Stimulated activated memory B cell treated with anti-CD40 and anti-IgM and Interleukin-4, amounts not matched to agents 10 μg/mL and 1 μg/mL and 100 μg/mL, for 72 hours (primary cell): Measurements from ENCODE around the gene XPO6.
A peak's percentile ranks its signal among the peaks of the same experiment; 100 is the strongest.

Experiments used
- ATAC-seq: fragments of 150-1000 bp; cut with Tn5 transposase; 2 replicates; pipeline ENCODE4 v1.10.0; 2021
- H3K27ac Mint-ChIP-seq: one replicate; pipeline ENCODE4 v1.8.0; 2022; ENCODE audit warnings: mild to moderate bottlenecking, mixed read lengths
- H3K27me3 Mint-ChIP-seq: one replicate; pipeline ENCODE4 v1.8.0; 2022; ENCODE audit warnings: mixed read lengths
- H3K36me3 Mint-ChIP-seq: one replicate; pipeline ENCODE4 v1.8.0; 2022; ENCODE audit warnings: mixed read lengths
- H3K4me1 Mint-ChIP-seq: one replicate; pipeline ENCODE4 v1.8.0; 2022; ENCODE audit warnings: mixed read lengths
- H3K4me3 Mint-ChIP-seq: one replicate; pipeline ENCODE4 v1.8.0; 2022; ENCODE audit warnings: mild to moderate bottlenecking, moderate library complexity, mixed read lengths
- H3K9me3 Mint-ChIP-seq: one replicate; pipeline ENCODE4 v1.8.0; 2022; ENCODE audit warnings: mixed read lengths

The XPO6 gene

DNA sequence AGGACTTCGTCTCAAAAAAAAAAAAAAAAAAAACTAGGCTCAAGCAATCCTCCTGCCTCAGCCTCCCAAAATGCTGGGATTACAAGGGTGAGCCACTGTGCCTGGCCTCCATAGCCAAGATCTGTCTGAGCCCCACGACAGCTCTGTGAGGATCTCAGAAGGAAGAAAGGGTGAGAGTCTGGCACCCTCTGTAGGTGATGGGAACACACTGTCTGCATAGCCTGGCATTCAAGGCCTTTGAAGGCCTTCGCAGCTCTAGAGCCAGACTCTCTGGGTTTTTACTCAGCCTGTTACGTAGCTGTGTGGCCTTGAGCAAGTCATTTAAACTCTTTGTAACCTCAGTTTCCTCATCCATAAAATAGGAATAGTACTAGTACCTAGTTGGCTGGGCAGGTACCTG, 6.3 kb upstream of the XPO6 start:
- Mint-ChIP-seq H3K4me3 (no peak overlapping the region), H3K4me1 (no peaks in the 10 kb centered on the region), H3K27me3 (no peaks in the 10 kb centered on the region), H3K27ac (no peak overlapping the region), H3K9me3 (no peaks in the 10 kb centered on the region), H3K36me3 (no peaks in the 10 kb centered on the region)
- peak; percentile 94 for ATAC-seq

DNA sequence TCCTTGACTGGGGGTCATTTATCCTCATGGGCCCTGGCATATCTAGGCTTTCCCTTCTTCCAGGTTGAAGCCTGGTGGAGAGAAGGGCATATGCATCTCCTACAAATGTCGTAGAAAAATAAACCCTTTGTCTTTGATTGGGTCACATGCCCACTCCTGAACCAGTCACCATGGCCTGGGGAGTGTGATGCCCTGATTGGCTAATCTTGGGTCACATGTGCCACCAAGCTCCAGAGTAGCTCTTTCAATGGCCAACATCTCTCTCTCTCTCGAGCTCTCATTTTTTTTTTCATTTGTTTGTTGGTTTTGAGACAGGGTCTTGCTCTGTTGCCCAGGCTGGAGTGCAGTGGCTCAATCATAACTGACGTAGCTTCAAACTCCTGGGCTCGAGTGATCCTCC, 5.6 kb upstream of the XPO6 start:
- Mint-ChIP-seq H3K4me3 (no peak overlapping the region), H3K27ac (no peak overlapping the region), H3K9me3 (no peaks in the 10 kb centered on the region), H3K36me3 (no peaks in the 10 kb centered on the region), H3K27me3 (no peaks in the 10 kb centered on the region), H3K4me1 (peaks cover 1% of the 10 kb centered on the region)
- no peak for ATAC-seq

GRCh38 chr16:28213396-28213795, 1.6 kb upstream of the XPO6 start:
- ATAC-seq: no peak
- H3K36me3 Mint-ChIP-seq: peaks cover 6% of the 10 kb centered on the region
- H3K27me3 Mint-ChIP-seq: no peaks in the 10 kb centered on the region
- no peak overlapping the region for H3K27ac Mint-ChIP-seq
- peaks cover 26% of the 10 kb centered on the region for H3K4me1 Mint-ChIP-seq
- no peak overlapping the region for H3K4me3 Mint-ChIP-seq
- H3K9me3 Mint-ChIP-seq: peaks cover 2% of the 10 kb centered on the region

DNA sequence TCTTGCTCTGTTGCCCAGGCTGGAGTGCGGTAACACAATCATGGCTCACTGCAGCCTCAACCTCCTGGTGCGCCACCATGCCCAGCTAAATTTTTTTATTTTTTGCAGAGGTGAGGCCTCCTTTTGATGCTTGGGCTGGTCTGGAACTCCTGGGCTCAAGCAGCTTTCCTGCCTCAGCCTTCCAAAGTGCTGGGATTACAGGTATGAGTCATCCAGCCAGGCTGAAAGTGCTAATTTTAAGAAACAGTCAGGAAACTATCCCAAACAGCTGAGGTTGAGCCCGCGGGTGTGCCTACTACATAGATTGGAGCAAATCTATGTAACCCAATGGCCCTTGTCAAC, 738 bp upstream of the XPO6 start:
- Mint-ChIP-seq H3K27me3 (no peaks in the 10 kb centered on the region), H3K4me1 (peaks cover 35% of the 10 kb centered on the region), H3K36me3 (peaks cover 13% of the 10 kb centered on the region), H3K27ac (peak overlapping the region; percentile 79), H3K4me3 (peak overlapping the region; percentile 91), H3K9me3 (peaks cover 2% of the 10 kb centered on the region)
- ATAC-seq: no peak

GRCh38 chr16:28210979-28211588, 681 bp downstream of the XPO6 start:
- ATAC-seq: peak; percentile 77
- peak overlapping the region; percentile 93 for H3K27ac Mint-ChIP-seq
- peaks cover 38% of the 10 kb centered on the region for H3K4me1 Mint-ChIP-seq

GRCh38 chr16:28210264-28210663, 1.5 kb downstream of the XPO6 start:
- peaks cover 2% of the 10 kb centered on the region for H3K9me3 Mint-ChIP-seq
- ATAC-seq: no peak
- peaks cover 21% of the 10 kb centered on the region for H3K36me3 Mint-ChIP-seq
- peaks cover 38% of the 10 kb centered on the region for H3K4me1 Mint-ChIP-seq
- no peaks in the 10 kb centered on the region for H3K27me3 Mint-ChIP-seq
- peak overlapping the region; percentile 78 for H3K4me3 Mint-ChIP-seq
- H3K27ac Mint-ChIP-seq: peak overlapping the region; percentile 93

More at GRCh38 chr16:28210979-28211588, 681 bp downstream of the XPO6 start:
- Mint-ChIP-seq H3K36me3 (peaks cover 21% of the 10 kb centered on the region), H3K4me3 (peak overlapping the region; percentile 78), H3K27me3 (no peaks in the 10 kb centered on the region), H3K9me3 (peaks cover 2% of the 10 kb centered on the region)

DNA sequence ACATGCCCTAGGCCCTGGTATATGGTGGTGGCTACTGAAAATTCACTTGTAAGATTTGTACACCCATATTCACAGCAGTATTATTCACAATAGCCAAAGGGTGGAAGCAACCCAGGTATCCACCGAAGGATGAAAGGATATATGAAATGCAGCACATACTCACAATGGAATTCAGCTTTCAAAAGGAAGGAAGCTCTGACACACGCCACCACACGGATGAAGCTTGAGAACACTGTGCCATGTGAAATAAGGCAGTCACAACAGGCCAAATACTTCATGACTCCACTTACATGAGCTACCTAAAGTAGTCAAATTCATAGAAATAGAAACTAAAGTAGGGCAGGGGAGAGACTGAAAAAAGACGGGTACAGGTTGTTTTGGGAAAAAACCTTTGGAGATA, 2.9 kb downstream of the XPO6 start:
- peaks cover 2% of the 10 kb centered on the region for H3K9me3 Mint-ChIP-seq
- H3K27ac Mint-ChIP-seq: no peak overlapping the region
- H3K4me1 Mint-ChIP-seq: peaks cover 38% of the 10 kb centered on the region
- no peaks in the 10 kb centered on the region for H3K27me3 Mint-ChIP-seq
- no peak for ATAC-seq
- peak overlapping the region; percentile 58 for H3K4me3 Mint-ChIP-seq
- H3K36me3 Mint-ChIP-seq: peaks cover 21% of the 10 kb centered on the region

GRCh38 chr16:28208131-28208530, 3.6 kb downstream of the XPO6 start:
- Mint-ChIP-seq H3K4me1 (peaks cover 38% of the 10 kb centered on the region), H3K9me3 (peaks cover 2% of the 10 kb centered on the region), H3K36me3 (peaks cover 21% of the 10 kb centered on the region), H3K27me3 (no peaks in the 10 kb centered on the region), H3K4me3 (no peak overlapping the region), H3K27ac (peak overlapping the region; percentile 11)
- ATAC-seq: no peak

DNA sequence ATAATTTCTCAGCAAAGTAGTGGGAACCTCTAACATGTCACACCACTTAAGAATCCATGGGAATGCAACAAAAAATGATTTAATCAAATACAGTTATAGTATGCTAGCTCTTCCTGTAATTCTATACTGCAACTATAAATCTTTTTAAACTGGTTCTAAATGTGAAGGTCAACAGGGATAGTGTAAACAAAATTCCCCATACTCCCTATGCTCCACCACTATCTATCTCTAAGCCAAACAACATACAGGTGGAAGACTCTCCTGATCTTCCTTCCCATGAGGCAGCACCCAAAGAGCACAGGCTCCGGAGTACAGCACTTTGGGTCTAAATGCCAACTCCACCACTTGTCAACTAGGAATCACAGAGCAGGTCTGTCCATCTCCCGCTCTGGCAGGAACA, 4.4 kb downstream of the XPO6 start:
- H3K27me3 Mint-ChIP-seq: no peaks in the 10 kb centered on the region
- H3K9me3 Mint-ChIP-seq: peaks cover 2% of the 10 kb centered on the region
- no peak for ATAC-seq
- peaks cover 38% of the 10 kb centered on the region for H3K4me1 Mint-ChIP-seq
- H3K36me3 Mint-ChIP-seq: peaks cover 21% of the 10 kb centered on the region
- H3K27ac Mint-ChIP-seq: peak overlapping the region; percentile 11
- H3K4me3 Mint-ChIP-seq: no peak overlapping the region

- ATAC-seq: no peak
- Mint-ChIP-seq H3K9me3 (no peaks in the 10 kb centered on the region), H3K27ac (no peak overlapping the region), H3K4me1 (peaks cover 32% of the 10 kb centered on the region), H3K27me3 (no peaks in the 10 kb centered on the region), H3K36me3 (peaks cover 29% of the 10 kb centered on the region), H3K4me3 (no peak overlapping the region)
Measured at GRCh38 chr16:28205974-28206373, 5.8 kb downstream of the XPO6 start.

DNA sequence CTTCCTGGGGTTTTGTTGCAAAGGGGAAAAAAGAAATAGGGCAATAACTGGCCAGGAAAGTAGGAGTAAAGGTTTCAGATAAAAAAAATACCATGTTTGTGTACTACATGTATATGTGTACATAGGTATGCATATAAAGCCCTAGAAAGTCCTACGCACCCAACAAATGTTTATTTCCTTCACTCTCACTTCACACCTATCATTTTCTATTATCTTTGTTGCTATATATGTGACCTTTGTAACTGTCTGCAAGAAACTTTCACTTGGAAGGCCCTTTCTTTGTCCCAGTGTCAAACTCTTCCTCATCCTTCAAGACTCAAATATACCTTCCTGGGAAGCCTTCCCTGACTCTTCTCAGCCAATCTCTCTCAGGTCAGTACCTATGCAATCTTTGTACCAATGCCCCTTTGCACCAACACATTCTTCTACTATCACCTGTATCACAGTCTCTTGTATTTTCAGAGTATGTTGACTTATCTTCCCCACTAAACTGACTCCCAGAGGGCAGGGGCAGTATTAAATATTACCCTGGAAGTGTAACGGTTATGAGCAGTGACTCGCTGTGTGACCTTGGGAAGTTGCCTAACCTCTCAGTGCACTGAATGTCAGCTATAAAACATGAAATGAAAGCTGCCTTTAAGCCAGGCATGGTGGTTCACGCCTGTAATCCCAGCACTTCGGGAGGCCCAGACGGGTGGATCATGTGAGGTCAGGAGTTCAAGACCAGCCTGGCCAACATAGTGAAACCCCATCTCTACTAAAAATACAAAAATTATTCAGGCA, 6.5 kb downstream of the XPO6 start:
- H3K9me3 Mint-ChIP-seq: no peaks in the 10 kb centered on the region
- H3K36me3 Mint-ChIP-seq: peaks cover 35% of the 10 kb centered on the region
- ATAC-seq: no peak
- no peak overlapping the region for H3K4me3 Mint-ChIP-seq
- H3K27me3 Mint-ChIP-seq: no peaks in the 10 kb centered on the region
- peaks cover 29% of the 10 kb centered on the region for H3K4me1 Mint-ChIP-seq
- H3K27ac Mint-ChIP-seq: no peak overlapping the region

- ATAC-seq: no peak
- H3K36me3 Mint-ChIP-seq: peaks cover 35% of the 10 kb centered on the region
- no peak overlapping the region for H3K27ac Mint-ChIP-seq
Measured at GRCh38 chr16:28204622-28205021, 7.1 kb downstream of the XPO6 start.

GRCh38 chr16:28204204-28204603, 7.6 kb downstream of the XPO6 start:
- Mint-ChIP-seq H3K4me3 (no peak overlapping the region), H3K27ac (no peak overlapping the region), H3K36me3 (peaks cover 35% of the 10 kb centered on the region), H3K27me3 (no peaks in the 10 kb centered on the region), H3K4me1 (peaks cover 25% of the 10 kb centered on the region), H3K9me3 (no peaks in the 10 kb centered on the region)
- no peak for ATAC-seq

More at GRCh38 chr16:28204622-28205021, 7.1 kb downstream of the XPO6 start:
- H3K27me3 Mint-ChIP-seq: no peaks in the 10 kb centered on the region
- no peaks in the 10 kb centered on the region for H3K9me3 Mint-ChIP-seq
- H3K4me3 Mint-ChIP-seq: no peak overlapping the region
- H3K4me1 Mint-ChIP-seq: peaks cover 27% of the 10 kb centered on the region

DNA sequence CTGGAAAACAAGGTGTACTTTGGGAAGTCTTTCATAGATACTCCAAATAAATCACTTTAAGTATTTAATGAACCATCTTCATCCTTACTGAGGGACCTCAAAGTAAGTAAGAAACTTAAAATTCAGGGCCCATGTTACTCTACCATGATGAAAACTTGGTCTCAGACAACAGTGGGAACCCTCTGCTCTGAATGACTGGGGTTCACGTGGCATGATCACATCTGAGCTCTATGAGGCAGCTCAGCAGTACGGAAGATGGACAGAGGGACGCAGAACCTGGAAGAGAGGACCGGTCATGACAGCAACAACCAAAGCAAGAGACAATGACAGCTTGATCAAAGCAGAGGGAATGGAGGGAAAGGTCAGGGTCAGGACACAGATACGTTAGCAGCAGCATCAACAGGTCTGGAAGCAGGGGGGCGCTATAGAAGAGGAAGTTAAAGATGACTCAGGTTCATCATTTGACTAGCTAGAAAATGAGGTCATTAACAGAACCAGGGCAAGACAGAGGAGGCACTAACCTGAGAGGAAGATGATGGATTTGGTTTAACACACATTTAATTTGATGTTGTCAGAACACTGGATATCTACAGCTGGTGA, 9.5 kb downstream of the XPO6 start:
- H3K4me1 Mint-ChIP-seq: peaks cover 6% of the 10 kb centered on the region
- ATAC-seq: peak; percentile 60
- H3K4me3 Mint-ChIP-seq: peak overlapping the region; percentile 2
- H3K27ac Mint-ChIP-seq: no peak overlapping the region
- H3K27me3 Mint-ChIP-seq: no peaks in the 10 kb centered on the region
- H3K36me3 Mint-ChIP-seq: peaks cover 20% of the 10 kb centered on the region
- no peaks in the 10 kb centered on the region for H3K9me3 Mint-ChIP-seq

GRCh38 chr16:28200661-28201060, 11.1 kb downstream of the XPO6 start:
- H3K4me1 Mint-ChIP-seq: peaks cover 18% of the 10 kb centered on the region
- no peak overlapping the region for H3K27ac Mint-ChIP-seq
- no peak for ATAC-seq
- no peaks in the 10 kb centered on the region for H3K27me3 Mint-ChIP-seq
- H3K4me3 Mint-ChIP-seq: no peak overlapping the region
- H3K36me3 Mint-ChIP-seq: peaks cover 20% of the 10 kb centered on the region
- H3K9me3 Mint-ChIP-seq: no peaks in the 10 kb centered on the region
